ENCODE measurements around the gene TTLL5.

Gene TTLL5

DNA sequence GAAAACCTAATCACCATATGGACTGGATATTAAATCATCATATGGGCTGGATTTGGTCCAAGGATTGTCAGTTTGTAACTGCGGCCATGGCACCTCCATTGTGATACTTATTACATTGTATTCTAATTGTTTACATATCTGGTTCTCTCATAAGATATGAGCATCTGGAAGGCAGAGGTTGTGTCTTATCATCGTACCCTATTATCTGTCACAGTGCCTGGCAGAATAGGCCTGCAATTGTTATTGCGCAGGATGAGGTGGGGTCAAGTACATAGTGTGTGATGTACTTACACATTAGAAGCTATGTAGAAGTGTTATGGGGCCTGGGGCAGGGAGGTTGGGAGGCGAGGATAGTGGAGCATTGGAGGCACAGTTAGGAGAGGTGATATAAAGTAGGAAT lies 329.3 kb downstream of the TTLL5 start:
- DNase-seq (ENCODE audit: low read depth in 2 of 2): no peak

GRCh38 chr14:75991753-75992152 lies 330.7 kb downstream of the TTLL5 start:
- DNase-seq (ENCODE audit: low read depth in 2 of 2): no peak

DNA sequence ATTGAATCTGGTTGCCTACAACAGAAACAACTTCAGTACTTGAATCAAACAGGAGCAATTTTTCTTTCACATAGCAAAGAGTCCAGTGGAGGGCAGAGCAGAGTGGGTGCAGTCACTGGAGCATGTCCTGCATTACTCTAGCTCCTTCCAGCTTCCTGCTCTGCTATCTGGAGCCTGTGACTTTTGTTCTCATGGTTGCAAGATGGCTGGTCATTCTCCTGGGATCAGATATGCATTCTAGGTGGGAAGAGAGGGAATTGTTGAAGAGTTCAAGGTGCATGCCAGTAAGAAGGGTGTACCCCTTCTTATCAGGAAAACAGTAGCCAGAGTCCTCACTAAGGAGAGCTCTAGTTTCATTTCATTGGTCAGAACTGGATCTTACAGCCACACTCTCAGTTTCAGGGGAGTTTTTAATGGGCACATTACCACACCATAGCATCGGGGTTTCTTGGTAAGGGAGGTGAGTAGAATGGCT lies 332.6 kb downstream of the TTLL5 start:
- no peak for DNase-seq (ENCODE audit: low read depth in 2 of 2)

DNA sequence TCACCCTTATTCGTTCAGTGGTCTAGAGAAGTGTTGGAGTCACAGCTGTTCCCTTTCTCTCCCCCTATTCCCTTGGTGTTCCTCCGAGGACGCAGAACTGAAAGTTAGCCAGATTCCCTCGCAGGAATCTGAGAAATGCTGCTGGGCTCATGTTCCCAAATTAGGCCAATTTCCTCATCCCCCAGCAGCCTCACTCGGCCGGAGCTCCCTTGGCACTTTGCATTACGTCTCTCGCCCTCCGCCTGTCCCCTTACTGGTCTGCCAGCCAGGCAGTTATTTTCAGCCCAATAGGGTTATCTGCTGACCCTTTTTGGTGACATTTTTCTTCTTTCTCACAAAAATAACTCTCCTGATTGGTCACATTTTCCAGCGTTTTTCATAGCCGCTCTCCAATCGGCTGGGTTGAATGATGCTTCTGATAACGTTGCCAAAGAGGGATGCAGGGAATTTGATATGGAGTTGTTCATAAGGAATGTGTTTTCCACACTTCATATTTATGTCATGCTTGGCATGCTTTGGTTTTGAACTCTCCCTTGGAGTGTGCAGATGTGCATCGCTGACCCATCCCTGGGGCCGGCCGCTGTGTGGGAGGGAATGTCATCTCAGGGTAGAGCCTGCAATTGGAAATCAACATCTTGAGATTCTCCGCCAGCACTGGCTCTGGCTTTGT lies 334.5 kb downstream of the TTLL5 start:
- DNase-seq (ENCODE audit: low read depth in 2 of 2): no peak

DNA sequence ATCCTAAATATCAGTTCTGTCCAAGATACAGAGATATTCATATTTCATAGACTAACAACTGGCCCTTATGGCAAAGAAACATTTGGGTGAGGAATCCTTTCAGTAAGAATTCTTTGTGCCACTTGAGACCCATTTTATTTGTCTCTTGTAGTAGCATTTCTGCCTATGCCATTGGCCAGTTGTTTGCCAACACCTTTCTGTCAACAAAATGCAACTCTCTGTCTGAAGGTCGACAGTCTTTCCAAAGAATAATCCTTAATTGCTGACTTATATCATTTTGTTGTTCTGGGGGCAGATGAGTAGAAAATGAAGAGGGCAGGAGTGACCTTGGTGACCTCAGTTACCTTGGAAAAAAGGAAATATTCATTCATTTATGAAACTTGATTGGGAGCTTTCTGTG lies 335.4 kb downstream of the TTLL5 start:
- DNase-seq (ENCODE audit: low read depth in 2 of 2): no peak

DNA sequence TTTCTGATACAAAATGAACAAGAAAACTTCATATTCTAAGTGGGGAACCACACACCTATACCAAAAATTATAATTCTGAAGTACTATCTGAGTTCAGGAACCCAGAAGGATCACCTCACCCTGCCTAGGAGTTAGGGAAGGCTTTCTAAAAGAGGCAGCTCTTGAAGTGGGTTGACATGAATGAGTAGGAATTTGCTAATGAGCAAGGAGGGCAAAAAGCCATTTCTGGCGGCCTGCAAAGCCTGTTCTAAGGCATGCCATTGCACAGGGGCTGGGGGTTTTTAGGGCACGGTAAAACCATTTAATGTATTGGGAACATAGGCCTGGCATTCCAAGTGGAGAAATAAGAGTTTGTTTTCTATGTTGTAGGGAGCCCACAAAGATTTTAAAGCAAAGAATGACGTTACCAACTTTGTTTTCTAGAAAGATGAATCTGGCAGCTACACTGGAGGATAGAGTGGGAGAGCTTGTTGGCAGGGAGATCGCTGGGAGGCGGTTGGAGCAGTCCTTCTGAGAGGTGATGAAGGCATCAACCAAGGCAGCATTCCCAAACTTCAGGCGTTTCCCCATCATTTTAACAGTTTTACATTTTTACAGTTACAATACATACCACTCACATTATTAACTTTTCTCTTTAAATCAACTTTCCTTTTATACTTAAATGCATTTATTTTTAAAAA lies 338.6 kb downstream of the TTLL5 start:
- no peak for DNase-seq (ENCODE audit: low read depth in 2 of 2)

- DNase-seq (ENCODE audit: low read depth in 2 of 2): no peak
These were observed 341.3 kb downstream of the TTLL5 start for GRCh38 chr14:76002383-76002782.

Data from activated CD8-positive, alpha-beta memory T cell treated with anti-CD3 and anti-CD28 coated beads for 4 hours (primary cell).